H1 (cell line): ENCODE measurements around the gene NEK2. TPM values are rescaled to one million over a fixed set of nuclear protein-coding genes. Genes with fewer than 3 reads are reported as not detected.

Experiments
- GABPA ChIP-seq: IDR thresholded peaks from 2 replicates; pipeline ENCODE4 v1.6.1; 2011; ENCODE audit warnings: mild to moderate bottlenecking, low read length, moderate library complexity, borderline replicate concordance; ENCODE audit not compliant: insufficient read depth
- POLR2AphosphoS5 ChIP-seq: IDR thresholded peaks from 2 replicates; pipeline ENCODE4 v1.6.1; 2011; ENCODE audit warnings: low read depth, low read length
- RBBP5 ChIP-seq: IDR thresholded peaks from 2 replicates; pipeline ENCODE4 v1.7.1; 2012; ENCODE audit warnings: low read depth, mild to moderate bottlenecking, inconsistent platforms, low read length, moderate library complexity, borderline replicate concordance
- RXRA ChIP-seq: IDR thresholded peaks from 2 replicates; pipeline ENCODE4 v1.6.1; 2011; ENCODE audit warnings: low read depth, mild to moderate bottlenecking, low read length, moderate library complexity; ENCODE audit not compliant: insufficient read depth
- SP2 ChIP-seq: IDR thresholded peaks from 2 replicates; pipeline ENCODE4 v1.6.1; 2012; ENCODE audit warnings: mild to moderate bottlenecking, low read length, inconsistent platforms
- polyA plus RNA-seq, 7 experiments: library from polyadenylated mRNA; depleted of rRNA in 3 of 7; stranded (reverse) in 5 of 7; unstranded in 2 of 7; fragments of >200 nt in 5 of 7; fragments of 200-250 nt in 2 of 7; gene quantifications; 1 replicate in 5 of 7; 2 replicates in 1 of 7; 4 replicates in 1 of 7; pipeline versions ENCODE4 v1.2.1 to v1.2.3, GENCODE V29; 2011 to 2013; ENCODE audit warnings: missing spikeins in 2 of 7, mixed read lengths in 2 of 7
- total RNA-seq: library from RNA; stranded (reverse); fragmentation: NEBNext Ultra II Directional; extraction: Animal tissue kit (Norgen Biotek cat#: 25700); gene quantifications from 2 replicates; pipeline ENCODE4 v1.2.1, GENCODE V29; 2021
- TF ChIP-seq, protein P1 (sequence below): fragments of 300-600 bp; sonication (generic); IDR thresholded peaks from 2 replicates; pipeline ENCODE4 v1.7.1; 2012; ENCODE audit warnings: low read length, moderate library complexity, mild to moderate bottlenecking, inconsistent platforms; ENCODE audit not compliant: insufficient replicate concordance
- TF ChIP-seq, protein P2 (sequence below): IDR thresholded peaks from 2 replicates; pipeline ENCODE4 v1.6.1; 2012; ENCODE audit warnings: low read length, inconsistent platforms

NEK2 gene
- total and polyA plus RNA-seq, 2 of the 8 experiments (the other 6 are each of a cell fraction or from before 2014, with no cell fraction given) = 8.4 to 22.9 TPM

GRCh38 chr1:211703812-211704537 is 28.6 kb upstream of the NEK2 start (continued):
- TF ChIP-seq, protein P1, sequence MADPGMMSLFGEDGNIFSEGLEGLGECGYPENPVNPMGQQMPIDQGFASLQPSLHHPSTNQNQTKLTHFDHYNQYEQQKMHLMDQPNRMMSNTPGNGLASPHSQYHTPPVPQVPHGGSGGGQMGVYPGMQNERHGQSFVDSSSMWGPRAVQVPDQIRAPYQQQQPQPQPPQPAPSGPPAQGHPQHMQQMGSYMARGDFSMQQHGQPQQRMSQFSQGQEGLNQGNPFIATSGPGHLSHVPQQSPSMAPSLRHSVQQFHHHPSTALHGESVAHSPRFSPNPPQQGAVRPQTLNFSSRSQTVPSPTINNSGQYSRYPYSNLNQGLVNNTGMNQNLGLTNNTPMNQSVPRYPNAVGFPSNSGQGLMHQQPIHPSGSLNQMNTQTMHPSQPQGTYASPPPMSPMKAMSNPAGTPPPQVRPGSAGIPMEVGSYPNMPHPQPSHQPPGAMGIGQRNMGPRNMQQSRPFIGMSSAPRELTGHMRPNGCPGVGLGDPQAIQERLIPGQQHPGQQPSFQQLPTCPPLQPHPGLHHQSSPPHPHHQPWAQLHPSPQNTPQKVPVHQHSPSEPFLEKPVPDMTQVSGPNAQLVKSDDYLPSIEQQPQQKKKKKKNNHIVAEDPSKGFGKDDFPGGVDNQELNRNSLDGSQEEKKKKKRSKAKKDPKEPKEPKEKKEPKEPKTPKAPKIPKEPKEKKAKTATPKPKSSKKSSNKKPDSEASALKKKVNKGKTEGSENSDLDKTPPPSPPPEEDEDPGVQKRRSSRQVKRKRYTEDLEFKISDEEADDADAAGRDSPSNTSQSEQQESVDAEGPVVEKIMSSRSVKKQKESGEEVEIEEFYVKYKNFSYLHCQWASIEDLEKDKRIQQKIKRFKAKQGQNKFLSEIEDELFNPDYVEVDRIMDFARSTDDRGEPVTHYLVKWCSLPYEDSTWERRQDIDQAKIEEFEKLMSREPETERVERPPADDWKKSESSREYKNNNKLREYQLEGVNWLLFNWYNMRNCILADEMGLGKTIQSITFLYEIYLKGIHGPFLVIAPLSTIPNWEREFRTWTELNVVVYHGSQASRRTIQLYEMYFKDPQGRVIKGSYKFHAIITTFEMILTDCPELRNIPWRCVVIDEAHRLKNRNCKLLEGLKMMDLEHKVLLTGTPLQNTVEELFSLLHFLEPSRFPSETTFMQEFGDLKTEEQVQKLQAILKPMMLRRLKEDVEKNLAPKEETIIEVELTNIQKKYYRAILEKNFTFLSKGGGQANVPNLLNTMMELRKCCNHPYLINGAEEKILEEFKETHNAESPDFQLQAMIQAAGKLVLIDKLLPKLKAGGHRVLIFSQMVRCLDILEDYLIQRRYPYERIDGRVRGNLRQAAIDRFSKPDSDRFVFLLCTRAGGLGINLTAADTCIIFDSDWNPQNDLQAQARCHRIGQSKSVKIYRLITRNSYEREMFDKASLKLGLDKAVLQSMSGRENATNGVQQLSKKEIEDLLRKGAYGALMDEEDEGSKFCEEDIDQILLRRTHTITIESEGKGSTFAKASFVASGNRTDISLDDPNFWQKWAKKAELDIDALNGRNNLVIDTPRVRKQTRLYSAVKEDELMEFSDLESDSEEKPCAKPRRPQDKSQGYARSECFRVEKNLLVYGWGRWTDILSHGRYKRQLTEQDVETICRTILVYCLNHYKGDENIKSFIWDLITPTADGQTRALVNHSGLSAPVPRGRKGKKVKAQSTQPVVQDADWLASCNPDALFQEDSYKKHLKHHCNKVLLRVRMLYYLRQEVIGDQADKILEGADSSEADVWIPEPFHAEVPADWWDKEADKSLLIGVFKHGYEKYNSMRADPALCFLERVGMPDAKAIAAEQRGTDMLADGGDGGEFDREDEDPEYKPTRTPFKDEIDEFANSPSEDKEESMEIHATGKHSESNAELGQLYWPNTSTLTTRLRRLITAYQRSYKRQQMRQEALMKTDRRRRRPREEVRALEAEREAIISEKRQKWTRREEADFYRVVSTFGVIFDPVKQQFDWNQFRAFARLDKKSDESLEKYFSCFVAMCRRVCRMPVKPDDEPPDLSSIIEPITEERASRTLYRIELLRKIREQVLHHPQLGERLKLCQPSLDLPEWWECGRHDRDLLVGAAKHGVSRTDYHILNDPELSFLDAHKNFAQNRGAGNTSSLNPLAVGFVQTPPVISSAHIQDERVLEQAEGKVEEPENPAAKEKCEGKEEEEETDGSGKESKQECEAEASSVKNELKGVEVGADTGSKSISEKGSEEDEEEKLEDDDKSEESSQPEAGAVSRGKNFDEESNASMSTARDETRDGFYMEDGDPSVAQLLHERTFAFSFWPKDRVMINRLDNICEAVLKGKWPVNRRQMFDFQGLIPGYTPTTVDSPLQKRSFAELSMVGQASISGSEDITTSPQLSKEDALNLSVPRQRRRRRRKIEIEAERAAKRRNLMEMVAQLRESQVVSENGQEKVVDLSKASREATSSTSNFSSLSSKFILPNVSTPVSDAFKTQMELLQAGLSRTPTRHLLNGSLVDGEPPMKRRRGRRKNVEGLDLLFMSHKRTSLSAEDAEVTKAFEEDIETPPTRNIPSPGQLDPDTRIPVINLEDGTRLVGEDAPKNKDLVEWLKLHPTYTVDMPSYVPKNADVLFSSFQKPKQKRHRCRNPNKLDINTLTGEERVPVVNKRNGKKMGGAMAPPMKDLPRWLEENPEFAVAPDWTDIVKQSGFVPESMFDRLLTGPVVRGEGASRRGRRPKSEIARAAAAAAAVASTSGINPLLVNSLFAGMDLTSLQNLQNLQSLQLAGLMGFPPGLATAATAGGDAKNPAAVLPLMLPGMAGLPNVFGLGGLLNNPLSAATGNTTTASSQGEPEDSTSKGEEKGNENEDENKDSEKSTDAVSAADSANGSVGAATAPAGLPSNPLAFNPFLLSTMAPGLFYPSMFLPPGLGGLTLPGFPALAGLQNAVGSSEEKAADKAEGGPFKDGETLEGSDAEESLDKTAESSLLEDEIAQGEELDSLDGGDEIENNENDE = no peak
- no peak for TF ChIP-seq SP2
- TF ChIP-seq RXRA = no peak
- TF ChIP-seq GABPA = no peak
- TF ChIP-seq, protein P2, sequence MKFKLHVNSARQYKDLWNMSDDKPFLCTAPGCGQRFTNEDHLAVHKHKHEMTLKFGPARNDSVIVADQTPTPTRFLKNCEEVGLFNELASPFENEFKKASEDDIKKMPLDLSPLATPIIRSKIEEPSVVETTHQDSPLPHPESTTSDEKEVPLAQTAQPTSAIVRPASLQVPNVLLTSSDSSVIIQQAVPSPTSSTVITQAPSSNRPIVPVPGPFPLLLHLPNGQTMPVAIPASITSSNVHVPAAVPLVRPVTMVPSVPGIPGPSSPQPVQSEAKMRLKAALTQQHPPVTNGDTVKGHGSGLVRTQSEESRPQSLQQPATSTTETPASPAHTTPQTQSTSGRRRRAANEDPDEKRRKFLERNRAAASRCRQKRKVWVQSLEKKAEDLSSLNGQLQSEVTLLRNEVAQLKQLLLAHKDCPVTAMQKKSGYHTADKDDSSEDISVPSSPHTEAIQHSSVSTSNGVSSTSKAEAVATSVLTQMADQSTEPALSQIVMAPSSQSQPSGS = no peak
- no peak for TF ChIP-seq RBBP5
- TF ChIP-seq POLR2AphosphoS5 = no peak
